HCT116 (cell line): ENCODE measurements around the gene MCRS1.

Experiments used
- CTCF ChIP-seq, 3 experiments: fragments of 200-600 bp in 1 of 3; sonication (generic) in 1 of 3; IDR thresholded peaks in 2 of 3; conservative IDR thresholded peaks in 1 of 3; 2 replicates each; pipeline ENCODE4 v1.5.1; 2012 to 2017; ENCODE audit warnings: low read depth in 2 of 3, low read length in 2 of 3, antibody characterized with exemption in 1 of 3, borderline replicate concordance in 1 of 3, control low read depth in 1 of 3, mild to moderate bottlenecking in 1 of 3, mixed read lengths in 1 of 3, mixed run types in 1 of 3, moderate library complexity in 1 of 3; ENCODE audit not compliant: insufficient read depth in 1 of 3
- POLR2A ChIP-seq: IDR thresholded peaks from 2 replicates; pipeline ENCODE4 v1.7.0; 2011; ENCODE audit warnings: borderline replicate concordance; ENCODE audit not compliant: insufficient read depth, insufficient read length; ENCODE audit errors: extremely low read depth
- REST ChIP-seq: IDR thresholded peaks from 2 replicates; pipeline ENCODE4 v1.6.1; 2012; ENCODE audit warnings: low read depth
- SP1 ChIP-seq: IDR thresholded peaks from 2 replicates; pipeline ENCODE4 v1.6.1; 2012; ENCODE audit warnings: low read depth
- YY1 ChIP-seq: IDR thresholded peaks from 2 replicates; pipeline ENCODE4 v1.6.1; 2011; ENCODE audit warnings: low read length, low read depth, moderate library complexity, mild to moderate bottlenecking; ENCODE audit not compliant: insufficient replicate concordance; ENCODE audit errors: extremely low read depth

- TF ChIP-seq CTCF (IDR thresholded peaks at IDR 0.05 in 2 of 3, conservative IDR thresholded peaks at IDR 0.05 in 1 of 3; ENCODE audit: borderline replicate concordance in 1 of 3, insufficient read depth in 1 of 3, low read depth in 2 of 3, low read length in 2 of 3) (no peak), SP1 (no peak), REST (no peak), POLR2A (no peak), YY1 (no peak)
Measured at GRCh38 chr12:49565406-49566265, 2.3 kb downstream of the MCRS1 start.
